ENCODE measurements around the gene ZAP70.

DNA sequence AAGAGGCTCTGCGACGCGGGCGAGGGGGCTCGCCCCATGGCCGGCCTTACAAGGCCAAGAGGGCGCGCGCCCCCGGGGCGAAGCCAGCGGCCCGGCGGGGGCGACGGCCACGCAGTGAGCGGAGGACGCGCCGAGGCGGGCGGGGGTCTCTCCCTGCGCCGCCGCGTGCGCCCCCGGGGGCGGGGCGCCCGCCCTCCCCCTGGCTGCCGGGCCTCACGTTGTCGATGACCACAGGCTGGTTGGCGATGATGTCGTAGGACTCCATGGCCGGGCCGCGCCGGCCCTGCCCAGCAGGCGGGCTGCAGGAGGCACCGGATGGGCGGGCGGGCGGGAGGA lies 49.8 kb upstream of the ZAP70 start:
- TF ChIP-seq POLR2A (IDR thresholded peaks at IDR 0.05; ENCODE audit: low read length) (no peak), GATA1 (IDR thresholded peaks at IDR 0.05; ENCODE audit: low read depth, low read length) (no peak)
